EL (cell line): ENCODE measurements around the gene DGCR8.
"Not testable (repeated sequence)": the region's sequence is repeated elsewhere in the genome, so short reads cannot be mapped to it uniquely, and the experiment has no call there.

ENCODE experiments used
- DNase-seq: peaks from one replicate; pipeline ENCODE4 v3.0.0-alpha.2; 2016

The DGCR8 gene

DNA sequence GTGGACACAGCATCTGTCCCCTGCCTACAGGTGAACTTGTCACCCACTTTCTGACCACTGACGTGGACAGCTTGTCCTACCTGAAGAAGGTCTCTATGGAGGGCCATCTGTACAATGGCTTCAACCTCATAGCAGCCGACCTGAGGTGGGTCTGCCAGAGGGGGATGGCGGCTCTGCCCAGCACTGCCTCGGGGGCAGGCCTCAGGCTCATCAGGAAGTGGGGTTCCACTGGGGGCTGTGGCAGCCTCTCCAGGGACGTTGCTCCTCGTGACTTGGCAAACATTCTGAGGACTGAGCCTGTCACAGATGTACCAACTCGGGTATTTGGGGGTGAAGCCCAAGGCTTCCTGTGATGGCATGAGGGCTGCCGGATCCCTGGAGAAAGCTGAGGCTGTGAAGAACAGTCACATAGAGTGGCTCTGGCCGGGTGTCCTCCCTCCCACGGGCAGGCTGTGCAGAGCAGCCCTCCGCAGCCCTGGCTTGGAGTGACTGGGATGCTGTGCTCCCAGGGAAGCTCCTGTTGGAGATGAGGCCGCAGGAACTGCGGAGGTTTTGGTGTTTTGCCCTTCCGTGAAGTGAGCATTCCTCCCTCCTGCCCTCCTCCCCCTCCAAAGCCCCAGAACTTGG is 26.5 kb upstream of the DGCR8 start:
- no peak for DNase-seq

- no peak for DNase-seq
Observed at GRCh38 chr22:20054034-20054427, 26.0 kb upstream of the DGCR8 start.

- DNase-seq, result no peak
Observed at GRCh38 chr22:20054485-20054884, 25.6 kb upstream of the DGCR8 start.

- no peak for DNase-seq
Observed at GRCh38 chr22:20055144-20055543, 24.9 kb upstream of the DGCR8 start.

DNA sequence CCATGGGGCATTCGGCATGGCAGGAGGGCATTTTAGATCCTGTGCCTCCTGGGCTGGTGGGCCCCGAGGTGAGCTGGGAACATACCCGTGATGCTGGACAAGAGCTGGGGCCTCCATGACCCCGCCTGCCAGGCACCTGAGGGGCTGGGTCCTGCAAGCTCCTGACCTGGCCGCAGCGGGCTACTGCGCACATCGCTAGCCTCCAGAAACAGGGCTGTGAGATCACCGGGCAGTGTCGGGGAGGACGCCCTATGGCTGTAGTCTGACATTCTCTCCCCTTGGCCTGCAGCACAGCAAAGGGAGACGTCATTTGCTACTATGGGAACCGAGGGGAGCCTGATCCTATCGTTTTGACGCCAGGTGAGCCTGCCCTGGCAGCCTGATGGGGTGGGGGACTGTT is 24.4 kb upstream of the DGCR8 start:
- no peak for DNase-seq

DNA sequence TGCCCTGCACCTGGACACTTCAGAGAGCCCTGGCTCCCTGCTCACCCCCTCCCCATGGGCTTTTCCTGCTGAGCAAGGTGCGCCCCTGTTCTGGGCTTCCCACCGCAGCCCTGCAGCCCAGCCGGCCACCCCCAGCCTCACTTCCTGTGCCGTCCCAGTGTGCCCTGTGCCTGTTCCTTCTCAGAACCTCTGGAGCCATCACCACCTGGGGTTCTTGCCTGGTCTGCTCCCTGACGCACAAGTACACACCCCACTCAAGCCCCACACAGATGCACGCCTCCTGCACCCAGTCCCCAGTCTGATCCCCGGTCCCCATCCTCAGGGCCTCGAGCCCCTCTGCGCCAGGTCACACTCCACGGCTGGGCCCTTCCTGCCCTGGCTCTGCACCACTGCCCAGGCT is 23.9 kb upstream of the DGCR8 start:
- no peak for DNase-seq

DNA sequence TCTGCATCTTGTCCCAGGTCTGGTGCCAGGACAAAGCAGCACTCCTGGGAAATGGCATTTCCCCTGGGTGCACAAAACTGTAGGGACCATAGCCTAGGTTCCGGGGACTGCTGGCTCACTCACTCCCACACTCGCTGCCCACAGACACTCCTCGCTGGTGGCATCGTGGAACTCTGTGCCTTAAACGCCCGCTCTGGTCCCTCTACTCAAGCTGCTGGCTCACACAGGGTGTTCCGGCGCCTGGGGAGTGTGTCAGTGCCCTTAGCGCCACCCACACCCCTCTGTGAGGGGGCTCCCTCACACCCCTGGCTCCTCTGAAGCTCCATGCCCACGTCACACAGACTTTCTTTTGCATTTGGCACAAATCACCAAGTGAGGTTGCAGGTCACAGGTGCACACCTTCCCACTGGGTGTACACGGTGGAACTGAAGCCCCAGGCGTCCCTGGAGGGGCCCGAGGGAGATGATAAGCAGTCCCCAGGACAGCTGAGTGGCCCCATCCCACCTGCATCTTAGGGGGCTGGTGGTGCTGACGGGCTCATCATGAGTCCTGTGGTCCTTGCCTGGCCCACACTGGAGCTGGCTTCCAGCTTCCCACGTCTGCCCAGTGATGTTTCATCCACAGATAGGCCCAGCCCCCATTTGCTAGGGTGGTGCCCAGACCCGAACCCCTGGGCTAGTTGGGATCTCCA is 23.2 kb upstream of the DGCR8 start:
- DNase-seq, result no peak

DNA sequence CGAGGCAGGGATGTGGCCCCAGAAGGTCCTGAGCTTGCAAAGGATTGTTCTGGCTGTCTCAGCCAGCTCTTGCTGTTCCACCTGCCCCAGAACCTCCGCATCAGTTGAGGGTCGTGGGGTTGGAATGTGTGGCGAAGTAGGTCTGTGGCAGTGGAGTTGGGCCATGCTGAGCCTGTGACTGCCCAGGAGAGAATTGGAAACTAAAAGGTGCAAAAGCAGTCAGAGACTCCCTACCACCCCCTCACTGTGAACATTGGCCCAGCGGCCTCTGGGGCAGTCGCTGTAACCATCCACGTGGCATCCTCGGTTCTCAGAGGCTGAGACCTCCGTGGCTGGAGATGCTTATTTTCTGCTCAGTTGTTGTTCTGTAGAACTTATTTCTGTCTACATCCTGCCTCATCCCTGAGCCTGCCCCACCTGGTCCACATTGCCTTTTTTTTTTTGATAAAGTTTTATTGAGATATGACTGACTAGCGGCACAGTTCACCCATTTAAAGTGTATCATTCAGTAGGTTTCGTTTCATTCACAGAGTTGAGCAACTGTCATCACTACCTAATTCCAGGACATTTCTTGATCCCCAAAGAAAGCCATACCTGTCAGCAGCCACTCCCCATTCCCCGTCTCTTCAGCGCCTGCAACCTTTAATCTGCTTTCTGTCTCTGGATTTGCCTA is 22.3 kb upstream of the DGCR8 start:
- DNase-seq, result no peak

- DNase-seq, result no peak
Observed at GRCh38 chr22:20058989-20059770, 20.9 kb upstream of the DGCR8 start.

GRCh38 chr22:20060700-20061480 is 19.2 kb upstream of the DGCR8 start:
- no peak for DNase-seq

- DNase-seq, result peak; percentile 47
Observed at GRCh38 chr22:20061481-20061861, 18.6 kb upstream of the DGCR8 start.

DNA sequence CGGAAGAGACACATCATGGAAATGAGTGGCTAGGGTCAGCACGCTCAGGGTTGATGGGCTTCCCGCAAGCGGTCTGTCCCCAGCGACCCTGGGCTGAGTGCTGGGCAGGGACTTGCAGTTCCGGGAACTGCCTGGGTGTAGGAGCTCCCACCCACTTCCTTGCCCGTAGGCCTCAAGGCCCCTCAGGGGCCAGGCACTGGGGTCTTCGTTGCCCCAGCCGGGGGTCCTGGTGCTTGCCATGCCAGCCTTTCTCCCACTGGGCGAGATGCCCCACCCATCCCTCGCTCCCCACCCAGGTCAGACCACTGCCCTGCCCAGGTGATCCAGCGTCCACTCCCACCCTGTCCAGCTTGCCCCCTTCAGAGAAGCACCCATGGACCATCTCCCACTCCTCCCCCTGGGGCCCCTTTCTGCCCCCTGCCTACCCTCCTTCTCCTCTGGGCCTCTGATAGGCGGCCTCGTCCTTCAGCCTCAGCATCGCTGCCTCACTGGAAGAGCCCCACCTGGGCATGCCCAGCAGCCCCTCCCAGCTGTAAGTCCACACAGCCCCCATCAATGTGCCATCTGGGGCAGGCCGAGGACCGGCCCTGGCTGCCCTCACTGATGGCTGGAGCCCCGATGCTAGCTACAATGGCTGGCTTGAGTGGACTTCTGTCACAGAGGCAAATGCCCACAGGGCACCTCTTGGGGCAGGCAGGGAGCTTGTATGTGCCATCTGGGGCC is 17.8 kb upstream of the DGCR8 start:
- no peak for DNase-seq

- peak; percentile 84 for DNase-seq
Observed at GRCh38 chr22:20062766-20063083, 17.3 kb upstream of the DGCR8 start.

GRCh38 chr22:20063271-20064139 is 16.5 kb upstream of the DGCR8 start:
- DNase-seq, result no peak

GRCh38 chr22:20064140-20064480 is 15.9 kb upstream of the DGCR8 start:
- no peak for DNase-seq

GRCh38 chr22:20064545-20065262 is 15.3 kb upstream of the DGCR8 start:
- no peak for DNase-seq

GRCh38 chr22:20065896-20066616 is 14.0 kb upstream of the DGCR8 start:
- DNase-seq, result no peak

DNA sequence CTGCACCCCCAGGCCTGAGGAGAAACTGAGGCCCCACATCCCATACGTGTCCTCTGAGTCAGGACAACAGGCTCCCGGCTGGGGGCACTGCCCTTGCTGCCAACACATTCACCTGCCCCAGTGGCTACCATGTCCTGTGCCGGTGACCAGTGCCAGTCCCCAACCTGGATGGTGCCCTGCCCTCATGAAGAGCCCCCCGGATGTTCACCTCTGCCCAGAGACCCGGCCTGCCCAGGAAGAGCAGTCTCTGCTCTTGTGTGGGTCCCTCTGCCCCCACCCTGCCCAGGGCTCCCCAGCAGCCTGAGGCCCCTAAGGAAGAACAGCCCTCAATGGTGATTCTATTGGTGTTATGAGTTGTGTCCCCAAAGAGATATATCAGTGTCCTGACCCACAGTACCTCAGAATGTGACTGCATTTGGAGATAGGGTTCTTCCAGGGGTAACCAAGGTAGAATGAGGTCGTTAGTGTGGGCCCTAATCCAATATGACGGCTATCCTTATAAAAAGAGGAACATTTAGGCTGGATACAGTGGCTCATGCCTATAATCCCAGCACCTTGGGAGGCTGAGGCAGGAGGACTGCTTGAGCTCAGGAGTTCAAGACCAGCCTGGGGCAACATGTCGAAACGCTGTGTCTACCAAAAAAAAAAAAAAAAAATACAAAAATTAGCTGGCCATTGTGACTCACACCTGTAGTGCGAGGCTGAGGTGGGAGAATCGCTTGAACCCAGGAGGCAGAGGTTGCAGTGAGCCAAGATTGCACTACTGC is 13.2 kb upstream of the DGCR8 start:
- no peak for DNase-seq

DNA sequence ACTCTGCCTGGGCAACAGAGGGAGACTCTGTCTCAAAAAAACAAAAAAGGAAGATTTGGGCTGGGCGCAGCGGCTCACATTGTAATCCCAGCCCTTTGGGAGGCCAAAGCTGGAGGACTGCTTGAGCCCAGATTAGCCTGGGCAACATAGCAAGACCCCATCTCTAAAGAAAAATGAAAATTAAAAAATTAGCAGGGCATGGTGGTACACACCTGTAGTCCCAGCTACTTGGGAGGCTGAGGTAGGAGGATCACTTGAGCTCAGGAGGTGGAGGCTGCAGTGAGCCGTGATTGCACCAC is 12.7 kb upstream of the DGCR8 start:
- not testable (repeated sequence) for DNase-seq
